Femur (tissue), 1 donor: ENCODE measurements around the gene VAMP5.

Experiments
- DNase-seq: peaks from one replicate; pipeline ENCODE4 v3.0.0-alpha.2; 2017

The VAMP5 gene

GRCh38 chr2:85642725-85643124 lies 58.5 kb downstream of the VAMP5 start:
- no peak for DNase-seq
